OCI-LY7 (cell line): Measurements from ENCODE around the gene USP16. TPM values are rescaled to one million over a fixed set of nuclear protein-coding genes. Genes with fewer than 3 reads are reported as not detected.

Experiments
- BruUV-seq: library from RNA; stranded (reverse); fragments of 400-500 nt; replicated peaks from 2 replicates; lab custom pipeline; 2021; lab: Mats Ljungman, UMichigan
- CTCF ChIA-PET: fragments of 300-600 bp; sonication (Branson Sonifier 250); formaldehyde crosslinking; loops from one replicate; lab custom pipeline; 2022; ENCODE audit warnings: antibody characterized with exemption; ENCODE audit not compliant: unreplicated experiment; lab: Charles Lee
- POLR2A ChIA-PET: fragments of 300-600 bp; sonication (Branson Sonifier 250); formaldehyde crosslinking; loops from one replicate; lab custom pipeline; 2022; ENCODE audit warnings: antibody characterized with exemption; lab: Charles Lee
- DNase-seq: peaks from one replicate; pipeline ENCODE4 v3.0.0-alpha.2; 2015; ENCODE audit warnings: low spot score
- H2AFZ ChIP-seq: fragments of 200-600 bp; sonication (generic), shearing (Covaris generic); 2 replicates; pipeline ENCODE4 v1.6.1; 2014; ENCODE audit warnings: mild to moderate bottlenecking, antibody characterized with exemption, low read length, moderate library complexity
- H3K27ac ChIP-seq: fragments of 200-600 bp; sonication (generic); 2 replicates; pipeline ENCODE4 v1.5.1; 2014; ENCODE audit warnings: mixed run types, low read depth, mild to moderate bottlenecking, moderate library complexity, low read length, inconsistent platforms; ENCODE audit not compliant: poor library complexity, severe bottlenecking
- H3K36me3 ChIP-seq: fragments of 200-600 bp; sonication (generic); 2 replicates; pipeline ENCODE4 v1.6.1; 2014; ENCODE audit warnings: mild to moderate bottlenecking, antibody characterized with exemption, low read length, moderate library complexity, mixed read lengths; ENCODE audit not compliant: insufficient read depth
- H3K4me1 ChIP-seq: fragments of 200-600 bp; sonication (generic); 2 replicates; pipeline ENCODE4 v1.5.1; 2014; ENCODE audit warnings: mild to moderate bottlenecking, low read length; ENCODE audit not compliant: insufficient read depth, poor library complexity, severe bottlenecking
- H3K4me2 ChIP-seq: fragments of 200-600 bp; sonication (generic); 2 replicates; pipeline ENCODE4 v1.6.1; 2014; ENCODE audit warnings: mild to moderate bottlenecking, low read length
- H3K4me3 ChIP-seq: fragments of 200-600 bp; sonication (generic); 2 replicates; pipeline ENCODE4 v1.5.1; 2014; ENCODE audit warnings: mild to moderate bottlenecking, low read depth, low read length; ENCODE audit not compliant: poor library complexity, severe bottlenecking
- H3K79me2 ChIP-seq: fragments of 200-600 bp; sonication (generic); 2 replicates; pipeline ENCODE4 v1.6.1; 2016; ENCODE audit warnings: low read depth, mild to moderate bottlenecking, low read length, moderate library complexity, mixed read lengths; ENCODE audit not compliant: insufficient read depth
- H3K9me2 ChIP-seq: fragments of 200-600 bp; sonication (generic); 2 replicates; pipeline ENCODE4 v1.6.1; 2016; ENCODE audit warnings: mild to moderate bottlenecking, low read length, mixed read lengths; ENCODE audit not compliant: insufficient read depth
- H3K9me3 ChIP-seq: fragments of 200-600 bp; sonication (generic); 2 replicates; pipeline ENCODE4 v1.6.1; 2014; ENCODE audit warnings: mild to moderate bottlenecking, mixed run types, low read length, mixed read lengths
- H4K20me1 ChIP-seq: fragments of 200-600 bp; sonication (generic); 2 replicates; pipeline ENCODE4 v1.6.1; 2014; ENCODE audit warnings: mild to moderate bottlenecking, antibody characterized with exemption, low read length, moderate library complexity, mixed read lengths; ENCODE audit not compliant: insufficient read depth
- EZH2phosphoT487 ChIP-seq: fragments of 200-600 bp; sonication (generic); IDR thresholded peaks from 2 replicates; pipeline ENCODE4 v1.6.1; 2018; ENCODE audit warnings: low read depth, borderline replicate concordance, mild to moderate bottlenecking, mixed run types, antibody characterized with exemption, low read length, moderate library complexity, mixed read lengths
- intact Hi-C: fragments of 100-400 bp; cut with micrococcal nuclease; formaldehyde crosslinking; loops from one replicate; pipeline ENCODE4 v1.10.0; 2022; ENCODE audit not compliant: unreplicated experiment
- total RNA-seq, 2 experiments: library from RNA; depleted of rRNA in 1 of 2; stranded (reverse); fragments of >200 nt in 1 of 2; shearing (Covaris generic) in 1 of 2; gene quantifications; 2 replicates each; pipeline ENCODE4 v1.2.3, GENCODE V29; 2014 to 2022
- TF ChIP-seq, protein P1 (sequence below): fragments of 200-600 bp; sonication (generic); conservative IDR thresholded peaks from 2 replicates; pipeline ENCODE4 v1.5.1; 2014; ENCODE audit warnings: mild to moderate bottlenecking, antibody characterized with exemption, low read length, moderate library complexity, mixed read lengths

Gene USP16
- total RNA-seq, 2 experiments from 2014 or later: 22.8 to 34.2 TPM

DNA sequence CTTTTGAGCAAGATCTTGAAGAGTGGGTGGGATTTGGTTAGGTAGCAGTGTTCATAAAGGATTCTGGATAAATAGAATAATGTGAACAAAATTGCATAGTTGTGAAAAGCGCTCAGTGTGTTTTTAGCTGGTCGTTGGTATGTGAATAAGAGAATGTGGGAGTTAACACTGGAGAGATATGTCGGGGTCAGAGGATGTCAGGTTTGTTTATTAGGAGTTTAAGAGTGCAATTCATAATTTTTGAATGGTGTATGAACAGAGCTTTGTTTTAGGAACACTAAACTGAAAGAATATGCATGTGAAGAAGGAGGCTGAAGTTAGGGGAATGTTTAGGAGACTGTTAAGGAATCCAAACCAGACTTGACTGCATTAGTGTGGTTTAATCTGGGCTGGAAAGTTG is 9.4 kb downstream of the USP16 start:
- ChIA-PET POLR2A (interaction anchor here (0.9 kb wide), 1 partner anchor 15 kb away, joined by 3 read pairs; the partner anchor contains the start of gene RWDD2B), CTCF (no interaction called here)
- no TSS peak for BruUV-seq
- Histone ChIP-seq H3K9me3 (no peaks in the 10 kb centered on the region), H3K9me2 (no peaks in the 10 kb centered on the region), H2AFZ (no peak overlapping the region), H3K79me2 (0 out of 2 replicates have a peak, but pooled peaks cover 3% of the 10 kb centered on the region), H3K4me2 (no peak overlapping the region), H3K36me3 (peaks cover 97% of the 10 kb centered on the region), H3K27ac (no peak overlapping the region), H3K4me3 (no peak overlapping the region), H3K4me1 (no peaks in the 10 kb centered on the region), H4K20me1 (no peaks in the 10 kb centered on the region)
- intact Hi-C loops: no loop called here
- DNase-seq: no peak
- TF ChIP-seq EZH2phosphoT487: no peak
- TF ChIP-seq, protein P1, sequence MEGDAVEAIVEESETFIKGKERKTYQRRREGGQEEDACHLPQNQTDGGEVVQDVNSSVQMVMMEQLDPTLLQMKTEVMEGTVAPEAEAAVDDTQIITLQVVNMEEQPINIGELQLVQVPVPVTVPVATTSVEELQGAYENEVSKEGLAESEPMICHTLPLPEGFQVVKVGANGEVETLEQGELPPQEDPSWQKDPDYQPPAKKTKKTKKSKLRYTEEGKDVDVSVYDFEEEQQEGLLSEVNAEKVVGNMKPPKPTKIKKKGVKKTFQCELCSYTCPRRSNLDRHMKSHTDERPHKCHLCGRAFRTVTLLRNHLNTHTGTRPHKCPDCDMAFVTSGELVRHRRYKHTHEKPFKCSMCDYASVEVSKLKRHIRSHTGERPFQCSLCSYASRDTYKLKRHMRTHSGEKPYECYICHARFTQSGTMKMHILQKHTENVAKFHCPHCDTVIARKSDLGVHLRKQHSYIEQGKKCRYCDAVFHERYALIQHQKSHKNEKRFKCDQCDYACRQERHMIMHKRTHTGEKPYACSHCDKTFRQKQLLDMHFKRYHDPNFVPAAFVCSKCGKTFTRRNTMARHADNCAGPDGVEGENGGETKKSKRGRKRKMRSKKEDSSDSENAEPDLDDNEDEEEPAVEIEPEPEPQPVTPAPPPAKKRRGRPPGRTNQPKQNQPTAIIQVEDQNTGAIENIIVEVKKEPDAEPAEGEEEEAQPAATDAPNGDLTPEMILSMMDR: no peak

DNA sequence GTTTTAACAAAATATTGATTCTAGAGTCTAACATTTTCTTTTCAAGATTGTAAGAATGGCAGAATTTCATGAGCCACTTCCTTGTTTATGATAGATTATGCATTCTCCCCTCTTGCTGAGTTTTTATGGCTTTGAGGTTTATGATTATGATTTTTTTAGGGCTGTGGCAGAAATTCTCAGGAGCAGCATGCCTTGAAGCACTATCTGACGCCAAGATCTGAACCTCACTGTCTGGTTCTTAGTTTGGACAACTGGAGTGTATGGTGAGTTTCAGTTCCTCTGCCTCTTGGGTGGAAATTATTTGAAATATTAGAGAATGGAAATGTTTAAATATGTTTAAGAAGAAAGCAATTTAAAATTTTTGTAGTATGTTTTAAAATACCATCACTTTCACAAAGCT is 10.2 kb downstream of the USP16 start:
- Histone ChIP-seq H3K36me3 (peaks cover 96% of the 10 kb centered on the region), H2AFZ (no peak overlapping the region), H4K20me1 (no peaks in the 10 kb centered on the region), H3K9me3 (no peaks in the 10 kb centered on the region), H3K27ac (no peak overlapping the region), H3K4me2 (no peak overlapping the region), H3K4me3 (no peak overlapping the region), H3K9me2 (no peaks in the 10 kb centered on the region), H3K4me1 (no peaks in the 10 kb centered on the region), H3K79me2 (0 out of 2 replicates have a peak, but pooled peaks cover 3% of the 10 kb centered on the region)
- no peak for DNase-seq
- no TSS peak for BruUV-seq
- POLR2A ChIA-PET: interaction anchor here (0.7 kb wide), 1 partner anchor 13 kb away, joined by 3 read pairs; no protein-coding TSS in a partner anchor
- TF ChIP-seq, protein P1: no peak
- no peak for TF ChIP-seq EZH2phosphoT487
- CTCF ChIA-PET: no interaction called here
- intact Hi-C loops: no loop called here

DNA sequence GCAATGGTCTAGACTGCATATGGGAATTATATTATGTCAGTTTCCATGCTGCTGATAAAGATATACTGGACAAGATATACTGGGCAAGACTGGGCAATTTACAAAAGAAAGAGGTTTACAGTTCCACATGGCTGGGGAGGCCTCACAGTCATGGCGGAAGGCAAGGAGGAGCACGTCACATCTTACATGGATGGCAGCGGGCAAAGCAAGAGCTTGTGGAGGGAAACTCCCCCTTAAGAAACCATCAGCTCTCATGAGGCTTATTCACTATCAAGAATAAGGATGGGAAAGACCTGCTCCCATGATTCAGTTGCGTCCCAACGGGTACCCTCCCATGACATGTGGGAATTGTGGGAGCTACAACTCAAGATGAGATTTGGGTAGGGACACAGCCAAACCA is 27.8 kb downstream of the USP16 start:
- no TSS peak for BruUV-seq
- Histone ChIP-seq H3K4me1 (peaks cover 11% of the 10 kb centered on the region), H3K36me3 (peaks cover 100% of the 10 kb centered on the region), H3K9me3 (no peaks in the 10 kb centered on the region), H3K27ac (no peak overlapping the region), H3K4me3 (no peak overlapping the region), H3K9me2 (no peaks in the 10 kb centered on the region), H2AFZ (no peak overlapping the region), H3K79me2 (no peaks in the 10 kb centered on the region; the same call in 1 of the 2 replicates), H4K20me1 (no peaks in the 10 kb centered on the region), H3K4me2 (no peak overlapping the region)
- DNase-seq: no peak
- ChIA-PET POLR2A (interaction anchor here (0.6 to 1.9 kb wide), 2 partner anchors 9 to 31 kb away, joined by 4 to 5 read pairs; no protein-coding TSS in a partner anchor), CTCF (no interaction called here)
- intact Hi-C loops: no loop called here
- no peak for TF ChIP-seq EZH2phosphoT487
